ENCODE results near the gene ANO7.

ANO7 gene

DNA sequence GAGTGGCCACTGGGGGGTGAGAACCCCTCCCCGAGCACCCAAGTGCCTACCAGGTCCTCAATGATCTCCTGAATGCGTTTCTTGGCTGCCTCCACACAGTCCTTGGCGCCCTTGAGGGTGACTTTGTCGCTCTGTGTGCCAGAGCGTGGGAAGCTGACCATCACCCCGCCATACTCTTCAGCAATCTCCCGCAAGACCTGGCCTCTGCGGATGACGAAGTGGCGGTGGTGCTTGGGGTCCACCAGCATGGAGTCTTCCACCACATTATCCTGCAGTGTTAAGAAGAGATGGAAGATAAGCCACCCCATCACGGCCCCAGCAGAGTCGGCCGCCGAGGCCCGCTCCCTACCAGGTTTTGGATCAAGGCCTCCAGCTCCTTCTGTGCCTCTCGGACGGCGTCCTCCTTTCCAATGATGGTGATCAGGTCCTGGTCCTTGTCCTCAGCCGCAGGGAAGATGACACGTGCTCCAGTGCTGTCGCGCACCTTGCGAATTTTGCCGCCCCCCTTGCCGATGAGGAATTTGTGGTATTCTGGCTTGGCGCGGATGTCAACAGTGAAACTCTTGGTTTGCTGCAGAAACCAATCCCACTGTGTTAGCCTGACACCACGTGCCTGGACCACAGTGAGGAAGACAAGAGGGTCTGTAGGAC is 51.2 kb downstream of the ANO7 start:
- DNase-seq (ENCODE audit: low spot score) = no peak
- TF ChIP-seq, protein P1, sequence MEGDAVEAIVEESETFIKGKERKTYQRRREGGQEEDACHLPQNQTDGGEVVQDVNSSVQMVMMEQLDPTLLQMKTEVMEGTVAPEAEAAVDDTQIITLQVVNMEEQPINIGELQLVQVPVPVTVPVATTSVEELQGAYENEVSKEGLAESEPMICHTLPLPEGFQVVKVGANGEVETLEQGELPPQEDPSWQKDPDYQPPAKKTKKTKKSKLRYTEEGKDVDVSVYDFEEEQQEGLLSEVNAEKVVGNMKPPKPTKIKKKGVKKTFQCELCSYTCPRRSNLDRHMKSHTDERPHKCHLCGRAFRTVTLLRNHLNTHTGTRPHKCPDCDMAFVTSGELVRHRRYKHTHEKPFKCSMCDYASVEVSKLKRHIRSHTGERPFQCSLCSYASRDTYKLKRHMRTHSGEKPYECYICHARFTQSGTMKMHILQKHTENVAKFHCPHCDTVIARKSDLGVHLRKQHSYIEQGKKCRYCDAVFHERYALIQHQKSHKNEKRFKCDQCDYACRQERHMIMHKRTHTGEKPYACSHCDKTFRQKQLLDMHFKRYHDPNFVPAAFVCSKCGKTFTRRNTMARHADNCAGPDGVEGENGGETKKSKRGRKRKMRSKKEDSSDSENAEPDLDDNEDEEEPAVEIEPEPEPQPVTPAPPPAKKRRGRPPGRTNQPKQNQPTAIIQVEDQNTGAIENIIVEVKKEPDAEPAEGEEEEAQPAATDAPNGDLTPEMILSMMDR (IDR thresholded peaks at IDR 0.05; ENCODE audit: extremely low read depth, insufficient read depth, missing control alignments) = no peak
- in situ Hi-C loops (cut with MboI; ENCODE audit: low pct_unique_long_range_greater_than_20kb, low sequenced_read_pairs, unreplicated experiment) = no loop called here

GRCh38 chr2:241240320-241241004 is 52.0 kb downstream of the ANO7 start:
- TF ChIP-seq, protein P1 (IDR thresholded peaks at IDR 0.05; ENCODE audit: extremely low read depth, insufficient read depth, missing control alignments) = no peak
- no peak for DNase-seq (ENCODE audit: low spot score)
- in situ Hi-C loops (cut with MboI; ENCODE audit: low pct_unique_long_range_greater_than_20kb, low sequenced_read_pairs, unreplicated experiment) = no loop called here

DNA sequence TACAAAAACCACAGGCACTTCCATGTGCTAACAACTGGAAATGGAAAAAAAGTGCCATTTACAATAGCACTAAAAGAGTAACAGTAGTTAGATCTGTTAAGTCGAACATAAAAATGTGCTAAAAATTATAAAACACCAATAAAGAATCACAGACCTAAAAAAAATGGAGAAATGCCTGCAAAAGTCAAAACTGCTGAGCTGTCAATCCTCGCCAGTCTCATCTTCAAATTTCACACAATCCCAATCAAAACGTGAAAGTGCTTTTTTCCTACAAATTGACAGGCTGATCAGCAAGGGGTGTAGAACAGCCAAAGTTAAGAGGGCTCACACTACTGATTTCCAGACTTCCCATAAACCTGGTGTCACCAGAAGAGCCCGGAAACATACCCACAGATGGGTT is 53.2 kb downstream of the ANO7 start:
- in situ Hi-C loops (cut with MboI; ENCODE audit: low pct_unique_long_range_greater_than_20kb, low sequenced_read_pairs, unreplicated experiment) = no loop called here
- TF ChIP-seq, protein P1 (IDR thresholded peaks at IDR 0.05; ENCODE audit: extremely low read depth, insufficient read depth, missing control alignments) = no peak
- no peak for DNase-seq (ENCODE audit: low spot score)

GRCh38 chr2:241242306-241242705 is 53.8 kb downstream of the ANO7 start:
- no peak for DNase-seq (ENCODE audit: low spot score)
- TF ChIP-seq, protein P1 (IDR thresholded peaks at IDR 0.05; ENCODE audit: extremely low read depth, insufficient read depth, missing control alignments) = no peak
- in situ Hi-C loops (cut with MboI; ENCODE audit: low pct_unique_long_range_greater_than_20kb, low sequenced_read_pairs, unreplicated experiment) = no loop called here

- TF ChIP-seq, protein P1 (IDR thresholded peaks at IDR 0.05; ENCODE audit: extremely low read depth, insufficient read depth, missing control alignments) = no peak
- in situ Hi-C loops (cut with MboI; ENCODE audit: low pct_unique_long_range_greater_than_20kb, low sequenced_read_pairs, unreplicated experiment) = no loop called here
- DNase-seq (ENCODE audit: low spot score) = no peak
These were observed 55.9 kb downstream of the ANO7 start for GRCh38 chr2:241244368-241244767.

DNA sequence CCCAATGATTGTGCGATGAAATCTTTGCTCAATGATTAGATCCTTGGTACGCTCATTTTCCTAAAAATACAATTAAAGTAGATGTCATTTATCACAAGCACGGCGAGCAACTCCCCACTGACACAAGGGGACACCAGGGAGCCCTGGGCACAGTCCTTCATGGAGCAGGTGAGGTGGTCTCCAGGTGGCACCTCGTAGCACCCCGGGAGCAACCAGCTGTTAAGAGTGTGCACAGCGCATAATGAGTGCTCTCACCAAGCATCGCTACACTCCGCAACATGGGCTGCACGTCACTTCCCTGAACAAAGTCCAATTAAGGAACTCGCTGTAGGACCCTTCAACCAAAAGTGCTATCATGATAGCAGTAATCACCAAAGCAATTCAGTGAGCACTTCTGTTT is 59.8 kb downstream of the ANO7 start:
- DNase-seq (ENCODE audit: low spot score) = no peak
- in situ Hi-C loops (cut with MboI; ENCODE audit: low pct_unique_long_range_greater_than_20kb, low sequenced_read_pairs, unreplicated experiment) = no loop called here
- TF ChIP-seq, protein P1 (IDR thresholded peaks at IDR 0.05; ENCODE audit: extremely low read depth, insufficient read depth, missing control alignments) = no peak

Measured in GM13977 (cell line).